ENCODE results near the gene ELMO1. TPM values are rescaled to one million over a fixed set of nuclear protein-coding genes. Genes with fewer than 3 reads are reported as not detected.

The ELMO1 gene
- total and polyA plus RNA-seq, 10 of the 15 experiments (the other 5 are each of a cell fraction or from before 2014, with no cell fraction given) = 22.6 to 85.9 (median 56.6) TPM

DNA sequence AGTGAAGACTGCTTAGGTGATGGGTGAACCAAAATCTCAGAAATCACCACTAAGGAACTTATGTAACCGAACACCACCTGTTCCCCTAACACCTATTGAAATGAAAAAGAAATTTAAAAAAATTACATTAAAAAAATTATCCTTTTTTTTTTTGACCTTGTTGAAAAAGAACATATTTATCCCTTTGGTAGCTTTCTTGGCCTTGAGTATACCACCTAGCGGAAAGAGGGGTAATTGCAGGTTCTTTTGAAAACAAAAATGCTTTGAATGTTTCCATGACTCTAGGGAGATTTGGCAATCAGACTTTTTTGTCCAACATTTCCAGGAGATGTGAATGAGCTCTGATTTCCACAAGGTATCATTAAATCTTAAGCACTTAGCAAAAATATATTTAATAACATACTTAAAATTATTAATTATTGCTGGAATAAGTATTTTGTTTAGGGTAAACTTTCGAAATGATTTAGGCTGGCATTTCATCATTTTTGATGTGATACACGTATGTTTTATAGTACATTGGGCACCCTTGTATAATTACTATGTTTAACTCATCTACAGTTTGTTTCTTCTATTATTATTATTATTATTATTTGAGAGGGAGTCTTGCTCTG is 47.0 kb upstream of the ELMO1 start:
- Histone ChIP-seq H3K36me3 (ENCODE audit: control insufficient read depth in 2 of 2, insufficient read depth in 2 of 2, low read length in 1 of 2) (no peaks in the 10 kb centered on the region), H3K4me1 (ENCODE audit: control insufficient read depth, insufficient read depth, low read length) (peaks cover 8% of the 10 kb centered on the region; the same call in 1 of the 2 replicates), H3K79me2 (ENCODE audit: control insufficient read depth, insufficient read depth, low read length) (no peaks in the 10 kb centered on the region), H3K27ac (ENCODE audit: control insufficient read depth, insufficient read depth) (no peak overlapping the region), H3K4me2 (ENCODE audit: control insufficient read depth, insufficient read depth) (no peak overlapping the region), H3K9me3 (replicated peaks; ENCODE audit: control insufficient read depth, insufficient read depth, low read length) (no peaks in the 10 kb centered on the region; the same call in 2 of the 3 replicates), H3K9ac (ENCODE audit: control insufficient read depth, insufficient read depth, low read length) (no peak overlapping the region), H3K4me3 (no peak overlapping the region), H2AFZ (ENCODE audit: control insufficient read depth, low read depth, low read length) (no peak overlapping the region), H3K27me3 (replicated peaks in 1 of 2; ENCODE audit: control insufficient read depth in 2 of 2, insufficient read depth in 2 of 2, low read length in 1 of 2) (no peaks in the 10 kb centered on the region), H4K20me1 (ENCODE audit: control insufficient read depth, insufficient read depth) (no peaks in the 10 kb centered on the region)
- no peak for DNase-seq (ENCODE audit: low read depth, low spot score)
- SMC1A ChIA-PET (ENCODE audit: uncharacterized antibody, unreplicated experiment) = interaction anchor here (0.6 to 3.5 kb wide), 24 partner anchors 10 to 1019 kb away, joined by 3 to 21 read pairs (median 4); no protein-coding TSS in a partner anchor
- in situ Hi-C loops (cut with MboI) = no loop called here
- FAIRE-seq = peak; percentile 72
- WGBS (ENCODE audit: insufficient coverage, insufficient replicate concordance, low lambda C conversion rate, missing lambda C conversion rate) = 36% methylated on average over 4 of the region's 4 CpGs
- no TSS peak for BruUV-seq (replicated peaks)
- peak; percentile 58; the same call in 1 of the 3 replicates for ATAC-seq
- POLR2A ChIA-PET = interaction anchor here (0.6 kb wide), 1 partner anchor 1138 kb away, joined by 3 read pairs; no protein-coding TSS in a partner anchor
- CTCF ChIA-PET = interaction anchor here (0.6 to 6.5 kb wide), 49 partner anchors 9 to 1724 kb away, joined by 3 to 77 read pairs (median 3); partner anchors contain the start of gene ELMO1
- intact Hi-C loops (cut with micrococcal nuclease; ENCODE audit: unreplicated experiment) = loop anchor here (5.0 to 10.0 kb wide), 2 partner anchors 143 to 261 kb away; no protein-coding TSS in a partner anchor
- RAD21 ChIA-PET (ENCODE audit: unreplicated experiment) = interaction anchor here (0.7 to 5.0 kb wide), 12 partner anchors 12 to 338 kb away, joined by 3 to 20 read pairs (median 4); partner anchors contain the start of gene GPR141
- TF ChIP-seq, protein P1, sequence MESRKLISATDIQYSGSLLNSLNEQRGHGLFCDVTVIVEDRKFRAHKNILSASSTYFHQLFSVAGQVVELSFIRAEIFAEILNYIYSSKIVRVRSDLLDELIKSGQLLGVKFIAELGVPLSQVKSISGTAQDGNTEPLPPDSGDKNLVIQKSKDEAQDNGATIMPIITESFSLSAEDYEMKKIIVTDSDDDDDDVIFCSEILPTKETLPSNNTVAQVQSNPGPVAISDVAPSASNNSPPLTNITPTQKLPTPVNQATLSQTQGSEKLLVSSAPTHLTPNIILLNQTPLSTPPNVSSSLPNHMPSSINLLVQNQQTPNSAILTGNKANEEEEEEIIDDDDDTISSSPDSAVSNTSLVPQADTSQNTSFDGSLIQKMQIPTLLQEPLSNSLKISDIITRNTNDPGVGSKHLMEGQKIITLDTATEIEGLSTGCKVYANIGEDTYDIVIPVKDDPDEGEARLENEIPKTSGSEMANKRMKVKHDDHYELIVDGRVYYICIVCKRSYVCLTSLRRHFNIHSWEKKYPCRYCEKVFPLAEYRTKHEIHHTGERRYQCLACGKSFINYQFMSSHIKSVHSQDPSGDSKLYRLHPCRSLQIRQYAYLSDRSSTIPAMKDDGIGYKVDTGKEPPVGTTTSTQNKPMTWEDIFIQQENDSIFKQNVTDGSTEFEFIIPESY (IDR thresholded peaks at IDR 0.05) = no peak
- TF ChIP-seq RAD21 (IDR thresholded peaks at IDR 0.05; ENCODE audit: insufficient read depth, low read depth, low read length) = peak; percentile 57
- no peak for TF ChIP-seq CHD2 (IDR thresholded peaks at IDR 0.05; ENCODE audit: borderline replicate concordance, low read depth, low read length)
- TF ChIP-seq PML (IDR thresholded peaks at IDR 0.05; ENCODE audit: low read length) = no peak
- TF ChIP-seq ZNF622 (IDR thresholded peaks at IDR 0.05) = no peak
- TF ChIP-seq CBX5 (IDR thresholded peaks at IDR 0.05; ENCODE audit: low read depth) = no peak
- TF ChIP-seq SUZ12 (IDR thresholded peaks at IDR 0.05; ENCODE audit: unreplicated experiment) = no peak
- TF ChIP-seq, protein P2, sequence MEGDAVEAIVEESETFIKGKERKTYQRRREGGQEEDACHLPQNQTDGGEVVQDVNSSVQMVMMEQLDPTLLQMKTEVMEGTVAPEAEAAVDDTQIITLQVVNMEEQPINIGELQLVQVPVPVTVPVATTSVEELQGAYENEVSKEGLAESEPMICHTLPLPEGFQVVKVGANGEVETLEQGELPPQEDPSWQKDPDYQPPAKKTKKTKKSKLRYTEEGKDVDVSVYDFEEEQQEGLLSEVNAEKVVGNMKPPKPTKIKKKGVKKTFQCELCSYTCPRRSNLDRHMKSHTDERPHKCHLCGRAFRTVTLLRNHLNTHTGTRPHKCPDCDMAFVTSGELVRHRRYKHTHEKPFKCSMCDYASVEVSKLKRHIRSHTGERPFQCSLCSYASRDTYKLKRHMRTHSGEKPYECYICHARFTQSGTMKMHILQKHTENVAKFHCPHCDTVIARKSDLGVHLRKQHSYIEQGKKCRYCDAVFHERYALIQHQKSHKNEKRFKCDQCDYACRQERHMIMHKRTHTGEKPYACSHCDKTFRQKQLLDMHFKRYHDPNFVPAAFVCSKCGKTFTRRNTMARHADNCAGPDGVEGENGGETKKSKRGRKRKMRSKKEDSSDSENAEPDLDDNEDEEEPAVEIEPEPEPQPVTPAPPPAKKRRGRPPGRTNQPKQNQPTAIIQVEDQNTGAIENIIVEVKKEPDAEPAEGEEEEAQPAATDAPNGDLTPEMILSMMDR (IDR thresholded peaks at IDR 0.05 in 2 of 3, conservative IDR thresholded peaks at IDR 0.05 in 1 of 3; ENCODE audit: control insufficient read depth in 2 of 3, extremely low read depth in 1 of 3, insufficient read depth in 1 of 3, low read depth in 3 of 3, low read length in 3 of 3) = peak; percentile 55 to 72 (median 62)
- no peak for TF ChIP-seq MTA3 (IDR thresholded peaks at IDR 0.05; ENCODE audit: borderline replicate concordance, low read length)
- TF ChIP-seq ZZZ3 (IDR thresholded peaks at IDR 0.05; ENCODE audit: control insufficient read depth, insufficient read length, low read depth) = no peak
- TF ChIP-seq RCOR1 (conservative IDR thresholded peaks at IDR 0.05; ENCODE audit: low read depth, low read length) = no peak
- no peak for TF ChIP-seq ZSCAN29 (IDR thresholded peaks at IDR 0.05)
- no peak for TF ChIP-seq TAF1 (IDR thresholded peaks at IDR 0.05; ENCODE audit: borderline replicate concordance, low read depth, low read length)
- no peak for TF ChIP-seq TCF3 (IDR thresholded peaks at IDR 0.05; ENCODE audit: borderline replicate concordance, insufficient read depth, low read depth, low read length)
- TF ChIP-seq NFIC (IDR thresholded peaks at IDR 0.05; ENCODE audit: low read depth, low read length) = no peak
- no peak for TF ChIP-seq NR2C2 (IDR thresholded peaks at IDR 0.05; ENCODE audit: borderline replicate concordance, control insufficient read depth, insufficient read length, low read depth)
- no peak for TF ChIP-seq ZNF24 (IDR thresholded peaks at IDR 0.05)
- no peak for TF ChIP-seq CEBPB (IDR thresholded peaks at IDR 0.05; ENCODE audit: borderline replicate concordance in 1 of 2, low read depth in 2 of 2, low read length in 2 of 2)
- no peak for TF ChIP-seq ZNF384 (IDR thresholded peaks at IDR 0.05; ENCODE audit: borderline replicate concordance, low read depth, low read length)
- no peak for TF ChIP-seq STAT1 (conservative IDR thresholded peaks at IDR 0.05)
- no peak for TF ChIP-seq IRF4 (IDR thresholded peaks at IDR 0.05; ENCODE audit: low read depth, low read length)
- peak; percentile 52; the same call in 1 of the 2 replicates for TF ChIP-seq SMC3 (IDR thresholded peaks at IDR 0.05; ENCODE audit: borderline replicate concordance, low read length)
- no peak for TF ChIP-seq POLR2A (IDR thresholded peaks at IDR 0.05; ENCODE audit: low read depth, low read length)

All from GM12878 (cell line).